HepG2 (cell line): ENCODE data around the gene KRT7. TPM values are rescaled to one million over a fixed set of nuclear protein-coding genes. Genes with fewer than 3 reads are reported as not detected.

Source experiments
- ATAC-seq: fragments of 200-7000 bp; cut with Tn5 transposase; 3 replicates; pipeline ENCODE4 v1.9.1; 2020; ENCODE audit warnings: mild to moderate bottlenecking, moderate library complexity
- BruUV-seq: library from RNA; stranded (reverse); fragments of 400-500 nt; replicated peaks from 2 replicates; lab custom pipeline; 2021; lab: Mats Ljungman, UMichigan
- CTCF ChIA-PET: fragments of 300-600 bp; formaldehyde crosslinking; extraction: SDS; loops from one replicate; lab custom pipeline; 2021; ENCODE audit warnings: low total read pairs, inconsistent platforms, low intra/inter-chr PET ratio; lab: Yijun Ruan, JAX
- POLR2A ChIA-PET: fragments of 350-600 bp; sonication (Branson Sonifier 250); formaldehyde crosslinking; loops from one replicate; lab custom pipeline; 2020; ENCODE audit warnings: antibody characterized with exemption, inconsistent platforms; lab: Yijun Ruan, JAX
- DNase-seq: peaks from one replicate; pipeline ENCODE4 v3.0.0-alpha.2; 2015; ENCODE audit warnings: low spot score
- FAIRE-seq: peaks from 3 replicates; lab custom pipeline; 2011; peaks lifted over from hg19 to GRCh38; lab: Jason Lieb, UNC
- H2AFZ ChIP-seq: one replicate; pipeline ENCODE4 v1.6.1; 2011; ENCODE audit warnings: low read length, inconsistent platforms
- H3K27ac ChIP-seq: fragments of 300-600 bp; 3 replicates; pipeline ENCODE4 v1.8.0; 2011; ENCODE audit warnings: mixed run types, mild to moderate bottlenecking, mixed read lengths, low read length, inconsistent platforms; ENCODE audit not compliant: insufficient read depth; ENCODE audit errors: extremely low read length
- H3K27me3 ChIP-seq, 2 experiments: fragments of 200-600 bp in 1 of 2; 2 replicates in 1 of 2; 3 replicates in 1 of 2; pipeline versions ENCODE4 v1.6.0 to v1.8.0; 2011; ENCODE audit warnings: low read length in 2 of 2, mild to moderate bottlenecking in 2 of 2, moderate library complexity in 2 of 2, inconsistent platforms in 1 of 2; ENCODE audit not compliant: insufficient read depth in 2 of 2, control insufficient read depth in 1 of 2
- H3K36me3 ChIP-seq, 2 experiments: fragments of 200-600 bp in 1 of 2; replicated peaks in 1 of 2; 2 replicates in 1 of 2; 3 replicates in 1 of 2; pipeline versions ENCODE4 v1.5.1 to v1.8.0; 2011; ENCODE audit warnings: low read length in 2 of 2, inconsistent platforms in 1 of 2; ENCODE audit not compliant: insufficient read depth in 2 of 2, control insufficient read depth in 1 of 2
- H3K4me1 ChIP-seq: 2 replicates; pipeline ENCODE4 v1.5.1; 2012; ENCODE audit warnings: low read length, inconsistent platforms; ENCODE audit not compliant: insufficient read depth
- H3K4me2 ChIP-seq: 2 replicates; pipeline ENCODE4 v1.6.0; 2011; ENCODE audit warnings: low read depth, low read length, inconsistent platforms
- H3K4me3 ChIP-seq, 3 experiments: fragments of 200-600 bp in 1 of 3; sonication (generic), shearing (Covaris generic) in 1 of 3; replicated peaks in 1 of 3; 2 replicates each; pipeline ENCODE4 v1.5.1; 2011 to 2016; ENCODE audit warnings: low read length in 3 of 3, inconsistent platforms in 2 of 3, low read depth in 2 of 3, mild to moderate bottlenecking in 2 of 3, control low read depth in 1 of 3, mixed read lengths in 1 of 3; ENCODE audit not compliant: insufficient read depth in 1 of 3
- H3K79me2 ChIP-seq: one replicate; pipeline ENCODE4 v1.6.1; 2011; ENCODE audit warnings: low read length, inconsistent platforms; ENCODE audit not compliant: insufficient read depth
- H3K9ac ChIP-seq: 2 replicates; pipeline ENCODE4 v1.6.0; 2011; ENCODE audit warnings: mild to moderate bottlenecking, low read depth, low read length, inconsistent platforms; ENCODE audit not compliant: insufficient read depth
- H3K9me3 ChIP-seq: 2 replicates; pipeline ENCODE4 v1.5.1; 2012; ENCODE audit warnings: mild to moderate bottlenecking, low read length
- H4K20me1 ChIP-seq: 2 replicates; pipeline ENCODE4 v1.6.0; 2011; ENCODE audit warnings: inconsistent platforms, mild to moderate bottlenecking, low read length, moderate library complexity; ENCODE audit not compliant: insufficient read depth
- ARHGAP35 ChIP-seq: sonication (generic); formaldehyde crosslinking; IDR thresholded peaks from 2 replicates; pipeline ENCODE4 v1.9.0; 2022; ENCODE audit warnings: mild to moderate bottlenecking, inconsistent platforms, moderate library complexity, missing genetic modification reagents, borderline replicate concordance
- CENPX ChIP-seq: sonication (generic); formaldehyde crosslinking; IDR thresholded peaks from 2 replicates; pipeline ENCODE4 v1.9.0; 2021; ENCODE audit warnings: mild to moderate bottlenecking, missing genetic modification reagents, moderate library complexity
- ERF ChIP-seq: IDR thresholded peaks from 2 replicates; pipeline ENCODE4 v1.6.1; 2018; ENCODE audit warnings: missing biosample characterization, missing genetic modification reagents
- KLF13 ChIP-seq: sonication (generic); formaldehyde crosslinking; IDR thresholded peaks from 2 replicates; pipeline ENCODE4 v1.4.0; 2020; ENCODE audit warnings: mild to moderate bottlenecking, missing genetic modification reagents
- NFKB2 ChIP-seq: sonication (generic); formaldehyde crosslinking; IDR thresholded peaks from 2 replicates; pipeline ENCODE4 v1.4.0; 2020; ENCODE audit warnings: missing genetic modification reagents, borderline replicate concordance
- RNF2 ChIP-seq: fragments of 450-650 bp; conservative IDR thresholded peaks from 2 replicates; pipeline ENCODE4 v1.6.1; 2016; ENCODE audit warnings: low read depth
- SYNCRIP ChIP-seq: fragments of 200-400 bp; formaldehyde crosslinking; IDR thresholded peaks from 2 replicates; pipeline ENCODE4 v1.6.1; 2018; ENCODE audit warnings: mild to moderate bottlenecking, low read depth, low read length; ENCODE audit not compliant: insufficient read depth
- YEATS4 ChIP-seq: sonication (generic); formaldehyde crosslinking; IDR thresholded peaks from 2 replicates; pipeline ENCODE4 v1.4.0; 2020; ENCODE audit warnings: missing genetic modification reagents, borderline replicate concordance
- ZNF225 ChIP-seq: sonication (generic); formaldehyde crosslinking; IDR thresholded peaks from 2 replicates; pipeline ENCODE4 v1.4.0; 2020; ENCODE audit warnings: mild to moderate bottlenecking, missing genetic modification reagents
- ZNF333 ChIP-seq: sonication (generic); formaldehyde crosslinking; IDR thresholded peaks from 2 replicates; pipeline ENCODE4 v1.4.0; 2020; ENCODE audit warnings: mild to moderate bottlenecking, missing genetic modification reagents, borderline replicate concordance
- ZNF567 ChIP-seq: sonication (generic); formaldehyde crosslinking; IDR thresholded peaks from 2 replicates; pipeline ENCODE4 v1.8.1; 2023; ENCODE audit warnings: mild to moderate bottlenecking, missing genetic modification reagents, borderline replicate concordance
- ZNF7 ChIP-seq: IDR thresholded peaks from 2 replicates; pipeline ENCODE4 v1.6.1; 2016; ENCODE audit warnings: missing biosample characterization, missing genetic modification reagents
- WGBS: methylation state at CpG from one replicate; pipeline ENCODE4 v1.1.6; 2017; ENCODE audit warnings: low lambda C conversion rate; 5-methylcytosine and 5-hydroxymethylcytosine counted together
- in situ Hi-C: cut with HindIII; loops from 2 replicates; pipeline ENCODE4 v1.10.0; 2017; ENCODE audit warnings: low pct_unique_long_range_greater_than_20kb; ENCODE audit not compliant: extremely low pct_ligation_motif_present
- intact Hi-C: fragments of 100-400 bp; cut with micrococcal nuclease; formaldehyde crosslinking; loops from one replicate; pipeline ENCODE4 v1.10.0; 2022; ENCODE audit not compliant: unreplicated experiment
- polyA plus RNA-seq, 8 experiments: library from polyadenylated mRNA; depleted of rRNA in 3 of 8; stranded (reverse) in 7 of 8; unstranded in 1 of 8; fragments of >200 nt; fragmentation: Illumina TruSeq in 4 of 8; extraction: Trizol in 4 of 8; gene quantifications; 2 replicates each; pipeline versions ENCODE4 v1.2.1 to v1.2.3, GENCODE V29; 2011 to 2016; ENCODE audit warnings: low read depth in 4 of 8, missing spikeins in 1 of 8, mixed read lengths in 1 of 8; ENCODE audit not compliant: insufficient read depth in 1 of 8
- total RNA-seq, 5 experiments: library from RNA; depleted of rRNA; stranded (reverse); fragments of >200 nt; fragmentation: Illumina TruSeq; extraction: Trizol; gene quantifications; 2 replicates each; pipeline ENCODE4 v1.2.3, GENCODE V29; 2016; ENCODE audit warnings: low read depth in 1 of 5
- TF ChIP-seq, protein P1 (sequence below): IDR thresholded peaks from 2 replicates; pipeline ENCODE4 v1.6.1; 2018; ENCODE audit warnings: missing genetic modification reagents
- TF ChIP-seq, protein P2 (sequence below): sonication (generic); formaldehyde crosslinking; IDR thresholded peaks from 2 replicates; pipeline ENCODE4 v1.9.0; 2021; ENCODE audit warnings: missing genetic modification reagents, mild to moderate bottlenecking, borderline replicate concordance
- TF ChIP-seq, protein P3 (sequence below): IDR thresholded peaks from 2 replicates; pipeline ENCODE4 v1.6.1; 2016; ENCODE audit warnings: missing genetic modification reagents, missing compliant biosample characterization
- TF ChIP-seq, protein P4 (sequence below): sonication (generic); formaldehyde crosslinking; IDR thresholded peaks from 2 replicates; pipeline ENCODE4 v1.4.0; 2020; ENCODE audit warnings: missing genetic modification reagents, borderline replicate concordance

Gene KRT7
- total and polyA plus RNA-seq, 2 of the 13 experiments (the other 11 are each of a cell fraction or from before 2014, with no cell fraction given), result 0.83 TPM; not detected in 1

DNA sequence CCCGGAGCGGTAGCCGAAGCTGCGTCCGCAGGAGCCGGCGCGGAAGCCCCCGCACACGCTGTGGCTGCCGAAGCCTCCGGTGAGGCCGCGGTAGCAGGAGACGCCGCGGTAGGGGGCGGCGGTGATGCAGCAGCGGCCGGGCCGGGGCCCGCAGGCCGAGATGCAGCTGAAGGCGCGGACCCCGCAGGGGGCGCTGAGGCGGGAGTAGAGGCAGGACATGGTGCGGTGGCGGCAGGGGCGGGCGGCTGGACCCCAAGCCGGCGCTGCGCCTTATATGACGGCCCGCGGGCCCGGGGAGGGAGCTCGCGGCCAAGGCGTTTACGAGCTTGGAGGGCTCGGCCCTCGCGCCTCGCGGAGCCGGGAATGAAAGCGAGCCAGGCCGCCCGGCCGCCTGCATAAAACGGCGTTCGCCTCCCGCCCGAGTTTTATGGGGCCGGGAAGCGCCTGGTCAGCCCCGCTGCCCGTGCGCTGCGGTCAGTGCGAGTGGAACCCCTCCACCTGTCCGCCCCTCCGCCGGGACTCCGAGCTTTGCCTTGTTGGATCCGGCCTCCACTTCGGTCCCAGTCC is 25.4 kb downstream of the KRT7 start:
- no peak overlapping the region for H3K27ac ChIP-seq
- H3K4me3 ChIP-seq, result no peak overlapping the region
- intact Hi-C loops (no loop called here), in situ Hi-C loops (no loop called here)
- no peaks in the 10 kb centered on the region for H4K20me1 ChIP-seq
- BruUV-seq, result no TSS peak
- H3K79me2 ChIP-seq, result no peaks in the 10 kb centered on the region
- no peak overlapping the region for H2AFZ ChIP-seq
- peaks cover 1 to 29% of the 10 kb centered on the region in 2 experiments; a peak in 4 of 5 replicates for H3K27me3 ChIP-seq
- peaks cover 12% of the 10 kb centered on the region for H3K9me3 ChIP-seq
- H3K4me2 ChIP-seq, result no peak overlapping the region
- CTCF ChIA-PET, result no interaction called here
- ATAC-seq, result no peak
- H3K36me3 ChIP-seq, result no peaks in the 10 kb centered on the region
- TF ChIP-seq ZNF333 (CRISPR knock-in tag), result no peak
- TF ChIP-seq ARHGAP35, result no peak
- no peak for TF ChIP-seq NFKB2 (CRISPR knock-in tag)
- TF ChIP-seq, protein P1, sequence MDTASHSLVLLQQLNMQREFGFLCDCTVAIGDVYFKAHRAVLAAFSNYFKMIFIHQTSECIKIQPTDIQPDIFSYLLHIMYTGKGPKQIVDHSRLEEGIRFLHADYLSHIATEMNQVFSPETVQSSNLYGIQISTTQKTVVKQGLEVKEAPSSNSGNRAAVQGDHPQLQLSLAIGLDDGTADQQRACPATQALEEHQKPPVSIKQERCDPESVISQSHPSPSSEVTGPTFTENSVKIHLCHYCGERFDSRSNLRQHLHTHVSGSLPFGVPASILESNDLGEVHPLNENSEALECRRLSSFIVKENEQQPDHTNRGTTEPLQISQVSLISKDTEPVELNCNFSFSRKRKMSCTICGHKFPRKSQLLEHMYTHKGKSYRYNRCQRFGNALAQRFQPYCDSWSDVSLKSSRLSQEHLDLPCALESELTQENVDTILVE (CRISPR knock-in tag), result no peak
- TF ChIP-seq KLF13 (CRISPR knock-in tag), result no peak
- TF ChIP-seq YEATS4, result no peak
- TF ChIP-seq, protein P2, sequence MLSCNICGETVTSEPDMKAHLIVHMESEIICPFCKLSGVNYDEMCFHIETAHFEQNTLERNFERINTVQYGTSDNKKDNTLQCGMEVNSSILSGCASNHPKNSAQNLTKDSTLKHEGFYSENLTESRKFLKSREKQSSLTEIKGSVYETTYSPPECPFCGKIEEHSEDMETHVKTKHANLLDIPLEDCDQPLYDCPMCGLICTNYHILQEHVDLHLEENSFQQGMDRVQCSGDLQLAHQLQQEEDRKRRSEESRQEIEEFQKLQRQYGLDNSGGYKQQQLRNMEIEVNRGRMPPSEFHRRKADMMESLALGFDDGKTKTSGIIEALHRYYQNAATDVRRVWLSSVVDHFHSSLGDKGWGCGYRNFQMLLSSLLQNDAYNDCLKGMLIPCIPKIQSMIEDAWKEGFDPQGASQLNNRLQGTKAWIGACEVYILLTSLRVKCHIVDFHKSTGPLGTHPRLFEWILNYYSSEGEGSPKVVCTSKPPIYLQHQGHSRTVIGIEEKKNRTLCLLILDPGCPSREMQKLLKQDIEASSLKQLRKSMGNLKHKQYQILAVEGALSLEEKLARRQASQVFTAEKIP, result no peak
- no peak for TF ChIP-seq ERF
- TF ChIP-seq SYNCRIP, result no peak
- no peak for TF ChIP-seq ZNF7 (CRISPR knock-in tag)
- TF ChIP-seq ZNF225 (CRISPR knock-in tag), result no peak
- no peak for TF ChIP-seq CENPX (CRISPR knock-in tag)
- TF ChIP-seq, protein P3, sequence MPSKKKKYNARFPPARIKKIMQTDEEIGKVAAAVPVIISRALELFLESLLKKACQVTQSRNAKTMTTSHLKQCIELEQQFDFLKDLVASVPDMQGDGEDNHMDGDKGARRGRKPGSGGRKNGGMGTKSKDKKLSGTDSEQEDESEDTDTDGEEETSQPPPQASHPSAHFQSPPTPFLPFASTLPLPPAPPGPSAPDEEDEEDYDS (CRISPR knock-in tag), result no peak
- TF ChIP-seq RNF2, result no peak
- TF ChIP-seq ZNF567 (CRISPR knock-in tag), result no peak
- TF ChIP-seq, protein P4, sequence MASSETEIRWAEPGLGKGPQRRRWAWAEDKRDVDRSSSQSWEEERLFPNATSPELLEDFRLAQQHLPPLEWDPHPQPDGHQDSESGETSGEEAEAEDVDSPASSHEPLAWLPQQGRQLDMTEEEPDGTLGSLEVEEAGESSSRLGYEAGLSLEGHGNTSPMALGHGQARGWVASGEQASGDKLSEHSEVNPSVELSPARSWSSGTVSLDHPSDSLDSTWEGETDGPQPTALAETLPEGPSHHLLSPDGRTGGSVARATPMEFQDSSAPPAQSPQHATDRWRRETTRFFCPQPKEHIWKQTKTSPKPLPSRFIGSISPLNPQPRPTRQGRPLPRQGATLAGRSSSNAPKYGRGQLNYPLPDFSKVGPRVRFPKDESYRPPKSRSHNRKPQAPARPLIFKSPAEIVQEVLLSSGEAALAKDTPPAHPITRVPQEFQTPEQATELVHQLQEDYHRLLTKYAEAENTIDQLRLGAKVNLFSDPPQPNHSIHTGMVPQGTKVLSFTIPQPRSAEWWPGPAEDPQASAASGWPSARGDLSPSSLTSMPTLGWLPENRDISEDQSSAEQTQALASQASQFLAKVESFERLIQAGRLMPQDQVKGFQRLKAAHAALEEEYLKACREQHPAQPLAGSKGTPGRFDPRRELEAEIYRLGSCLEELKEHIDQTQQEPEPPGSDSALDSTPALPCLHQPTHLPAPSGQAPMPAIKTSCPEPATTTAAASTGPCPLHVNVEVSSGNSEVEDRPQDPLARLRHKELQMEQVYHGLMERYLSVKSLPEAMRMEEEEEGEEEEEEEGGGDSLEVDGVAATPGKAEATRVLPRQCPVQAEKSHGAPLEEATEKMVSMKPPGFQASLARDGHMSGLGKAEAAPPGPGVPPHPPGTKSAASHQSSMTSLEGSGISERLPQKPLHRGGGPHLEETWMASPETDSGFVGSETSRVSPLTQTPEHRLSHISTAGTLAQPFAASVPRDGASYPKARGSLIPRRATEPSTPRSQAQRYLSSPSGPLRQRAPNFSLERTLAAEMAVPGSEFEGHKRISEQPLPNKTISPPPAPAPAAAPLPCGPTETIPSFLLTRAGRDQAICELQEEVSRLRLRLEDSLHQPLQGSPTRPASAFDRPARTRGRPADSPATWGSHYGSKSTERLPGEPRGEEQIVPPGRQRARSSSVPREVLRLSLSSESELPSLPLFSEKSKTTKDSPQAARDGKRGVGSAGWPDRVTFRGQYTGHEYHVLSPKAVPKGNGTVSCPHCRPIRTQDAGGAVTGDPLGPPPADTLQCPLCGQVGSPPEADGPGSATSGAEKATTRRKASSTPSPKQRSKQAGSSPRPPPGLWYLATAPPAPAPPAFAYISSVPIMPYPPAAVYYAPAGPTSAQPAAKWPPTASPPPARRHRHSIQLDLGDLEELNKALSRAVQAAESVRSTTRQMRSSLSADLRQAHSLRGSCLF (CRISPR knock-in tag), result no peak
- TF ChIP-seq, all 625 proteins: peak for 0
- FAIRE-seq (no peak), DNase-seq (no peak)
- WGBS, result 75% methylated on average over 21 of the region's 72 CpGs
- POLR2A ChIA-PET, result no interaction called here
- Histone ChIP-seq H3K9ac (no peak overlapping the region), H3K4me1 (no peaks in the 10 kb centered on the region)
